Keratinocyte (primary cell): ENCODE measurements around the gene CKS1B. TPM values are rescaled to one million over a fixed set of nuclear protein-coding genes. Genes with fewer than 3 reads are reported as not detected.

Experiments
- DNase-seq: peaks from one replicate; pipeline ENCODE4 v3.0.0-alpha.2; 2011; ENCODE audit warnings: low read depth, missing footprints, low spot score
- FAIRE-seq: peaks from 2 replicates; lab custom pipeline; 2011; peaks lifted over from hg19 to GRCh38; lab: Jason Lieb, UNC
- H2AFZ ChIP-seq: 2 replicates; pipeline ENCODE4 v1.6.0; 2012; ENCODE audit warnings: low read length, control low read depth, inconsistent platforms; ENCODE audit not compliant: control insufficient read depth
- H3K27ac ChIP-seq: 2 replicates; pipeline ENCODE4 v1.5.1; 2011; ENCODE audit warnings: low read length; ENCODE audit not compliant: control insufficient read depth, insufficient read depth
- H3K27me3 ChIP-seq: 3 replicates; pipeline ENCODE4 v1.6.0; 2011; ENCODE audit warnings: low read length; ENCODE audit not compliant: control insufficient read depth, insufficient read depth; ENCODE audit errors: extremely low read depth
- H3K36me3 ChIP-seq, 2 experiments: 2 replicates in 1 of 2; 3 replicates in 1 of 2; pipeline ENCODE4 v1.5.1; 2011; ENCODE audit warnings: low read length in 2 of 2, mild to moderate bottlenecking in 1 of 2; ENCODE audit not compliant: control insufficient read depth in 2 of 2, insufficient read depth in 2 of 2; ENCODE audit errors: extremely low read depth in 1 of 2
- H3K4me1 ChIP-seq: 3 replicates; pipeline ENCODE4 v1.5.1; 2011; ENCODE audit warnings: low read length; ENCODE audit not compliant: control insufficient read depth, insufficient read depth; ENCODE audit errors: extremely low read depth
- H3K4me2 ChIP-seq: 3 replicates; pipeline ENCODE4 v1.6.0; 2011; ENCODE audit warnings: low read depth, low read length; ENCODE audit not compliant: control insufficient read depth, insufficient read depth; ENCODE audit errors: extremely low read depth
- H3K4me3 ChIP-seq, 3 experiments: fragments of 200-600 bp in 1 of 3; sonication (generic) in 1 of 3; 2 replicates in 2 of 3; 3 replicates in 1 of 3; pipeline ENCODE4 v1.5.1; 2011 to 2016; ENCODE audit warnings: low read length in 3 of 3, mild to moderate bottlenecking in 3 of 3, control low read depth in 2 of 3, inconsistent platforms in 1 of 3, low read depth in 1 of 3, mixed read lengths in 1 of 3, mixed run types in 1 of 3, moderate library complexity in 1 of 3; ENCODE audit not compliant: control insufficient read depth in 2 of 3, insufficient read depth in 2 of 3; ENCODE audit errors: extremely low read depth in 1 of 3
- H3K79me2 ChIP-seq: 2 replicates; pipeline ENCODE4 v1.6.0; 2012; ENCODE audit warnings: low read length; ENCODE audit not compliant: control insufficient read depth, insufficient read depth
- H3K9ac ChIP-seq: 3 replicates; pipeline ENCODE4 v1.6.0; 2011; ENCODE audit warnings: low read length; ENCODE audit not compliant: control insufficient read depth, insufficient read depth; ENCODE audit errors: extremely low read depth
- H3K9me1 ChIP-seq: 3 replicates; pipeline ENCODE4 v1.6.0; 2011; ENCODE audit warnings: low read length; ENCODE audit not compliant: control insufficient read depth, insufficient read depth; ENCODE audit errors: extremely low read depth
- H3K9me3 ChIP-seq: 2 replicates; pipeline ENCODE4 v1.5.1; 2012; ENCODE audit warnings: low read depth, low read length; ENCODE audit not compliant: control insufficient read depth
- H4K20me1 ChIP-seq: 3 replicates; pipeline ENCODE4 v1.6.0; 2011; ENCODE audit warnings: low read length; ENCODE audit not compliant: control insufficient read depth, insufficient read depth; ENCODE audit errors: extremely low read depth
- EZH2 ChIP-seq: IDR thresholded peaks from one replicate; pipeline ENCODE4 v1.6.1; 2012; ENCODE audit warnings: inconsistent platforms, mild to moderate bottlenecking, low read length, moderate library complexity
- dilution Hi-C: fragments of 300-500 bp; cut with MboI; formaldehyde crosslinking; loops from one replicate; pipeline ENCODE4 v1.7.0; 2020; ENCODE audit warnings: low sequenced_read_pairs; ENCODE audit not compliant: extremely low pct_ligation_motif_present
- polyA plus RNA-seq, 5 experiments: library from polyadenylated mRNA; depleted of rRNA in 3 of 5; stranded (reverse) in 3 of 5; stranded (forward) in 1 of 5; unstranded in 1 of 5; fragments of >200 nt; gene quantifications; 1 replicate in 1 of 5; 2 replicates in 3 of 5; 3 replicates in 1 of 5; pipeline versions ENCODE4 v1.2.1 to v1.2.3, GENCODE V29; 2011 to 2012; ENCODE audit warnings: missing spikeins in 2 of 5, low read depth in 1 of 5, low replicate concordance in 1 of 5
- TF ChIP-seq, protein P1 (sequence below), 3 experiments: IDR thresholded peaks in 1 of 3; conservative IDR thresholded peaks in 1 of 3; optimal IDR thresholded peaks in 1 of 3; 2 replicates in 2 of 3; 3 replicates in 1 of 3; pipeline versions ENCODE3 to v1.5.1; 2011; ENCODE audit warnings: low read length in 3 of 3, mild to moderate bottlenecking in 3 of 3, moderate library complexity in 2 of 3, control low read depth in 1 of 3, inconsistent platforms in 1 of 3; ENCODE audit not compliant: insufficient read depth in 2 of 3; ENCODE audit errors: extremely low read depth in 1 of 3

CKS1B gene
- polyA plus RNA-seq, 1 donor (not counting 4 experiments of a cell fraction or from before 2014, with no cell fraction given) = 300 TPM

- Histone ChIP-seq H3K9ac (no peak overlapping the region), H3K27ac (no peak overlapping the region)
- dilution Hi-C loops = no loop called here
Measured at GRCh38 chr1:154994269-154994587, 19.7 kb downstream of the CKS1B start.

GRCh38 chr1:154994591-154994990, 20.1 kb downstream of the CKS1B start:
- no peaks in the 10 kb centered on the region for H3K9me3 ChIP-seq
- no peaks in the 10 kb centered on the region for H3K9me1 ChIP-seq
- H3K27ac ChIP-seq = no peak overlapping the region
- H3K4me1 ChIP-seq = peaks cover 6% of the 10 kb centered on the region
- H3K4me2 ChIP-seq = no peak overlapping the region
- FAIRE-seq = no peak
- no peak for DNase-seq
- H3K9ac ChIP-seq = no peak overlapping the region
- no peaks in the 10 kb centered on the region for H3K27me3 ChIP-seq
- no peak overlapping the region for H2AFZ ChIP-seq
- H3K36me3 ChIP-seq = peaks cover 4 to 9% of the 10 kb centered on the region in 2 experiments
- no peaks in the 10 kb centered on the region for H4K20me1 ChIP-seq
- no peak overlapping the region for H3K4me3 ChIP-seq
- no peak for TF ChIP-seq EZH2
- TF ChIP-seq, protein P1, sequence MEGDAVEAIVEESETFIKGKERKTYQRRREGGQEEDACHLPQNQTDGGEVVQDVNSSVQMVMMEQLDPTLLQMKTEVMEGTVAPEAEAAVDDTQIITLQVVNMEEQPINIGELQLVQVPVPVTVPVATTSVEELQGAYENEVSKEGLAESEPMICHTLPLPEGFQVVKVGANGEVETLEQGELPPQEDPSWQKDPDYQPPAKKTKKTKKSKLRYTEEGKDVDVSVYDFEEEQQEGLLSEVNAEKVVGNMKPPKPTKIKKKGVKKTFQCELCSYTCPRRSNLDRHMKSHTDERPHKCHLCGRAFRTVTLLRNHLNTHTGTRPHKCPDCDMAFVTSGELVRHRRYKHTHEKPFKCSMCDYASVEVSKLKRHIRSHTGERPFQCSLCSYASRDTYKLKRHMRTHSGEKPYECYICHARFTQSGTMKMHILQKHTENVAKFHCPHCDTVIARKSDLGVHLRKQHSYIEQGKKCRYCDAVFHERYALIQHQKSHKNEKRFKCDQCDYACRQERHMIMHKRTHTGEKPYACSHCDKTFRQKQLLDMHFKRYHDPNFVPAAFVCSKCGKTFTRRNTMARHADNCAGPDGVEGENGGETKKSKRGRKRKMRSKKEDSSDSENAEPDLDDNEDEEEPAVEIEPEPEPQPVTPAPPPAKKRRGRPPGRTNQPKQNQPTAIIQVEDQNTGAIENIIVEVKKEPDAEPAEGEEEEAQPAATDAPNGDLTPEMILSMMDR (optimal IDR thresholded peaks at IDR 0.05 in 1 of 3, IDR thresholded peaks at IDR 0.05 in 1 of 3, conservative IDR thresholded peaks at IDR 0.05 in 1 of 3; ENCODE audit: extremely low read depth in 1 of 3, insufficient read depth in 2 of 3, low read length in 3 of 3) = no peak
- dilution Hi-C loops = no loop called here
- peaks cover 3% of the 10 kb centered on the region for H3K79me2 ChIP-seq

More at GRCh38 chr1:154994269-154994587, 19.7 kb downstream of the CKS1B start:
- Histone ChIP-seq H3K4me3 (no peak overlapping the region), H4K20me1 (no peaks in the 10 kb centered on the region), H3K4me1 (peaks cover 4% of the 10 kb centered on the region), H3K9me1 (no peaks in the 10 kb centered on the region), H3K4me2 (no peak overlapping the region), H3K9me3 (no peaks in the 10 kb centered on the region), H3K79me2 (peaks cover 4% of the 10 kb centered on the region), H2AFZ (no peak overlapping the region), H3K36me3 (peaks cover 7 to 12% of the 10 kb centered on the region in 2 experiments), H3K27me3 (no peaks in the 10 kb centered on the region)
- DNase-seq (no peak), FAIRE-seq (no peak)
- TF ChIP-seq EZH2 = no peak
- TF ChIP-seq, protein P1 (optimal IDR thresholded peaks at IDR 0.05 in 1 of 3, IDR thresholded peaks at IDR 0.05 in 1 of 3, conservative IDR thresholded peaks at IDR 0.05 in 1 of 3; ENCODE audit: extremely low read depth in 1 of 3, insufficient read depth in 2 of 3, low read length in 3 of 3) = no peak
